Endothelial cell of umbilical vein (primary cell): ENCODE results near the gene PAAF1.

Source experiments
- EZH2 ChIP-seq: IDR thresholded peaks from 2 replicates; pipeline ENCODE4 v1.6.1; 2012; ENCODE audit warnings: borderline replicate concordance, low read depth, mild to moderate bottlenecking, moderate library complexity, low read length, inconsistent platforms; ENCODE audit not compliant: severe bottlenecking
- FOS ChIP-seq: IDR thresholded peaks from 2 replicates; pipeline ENCODE4 v1.6.1; 2011; ENCODE audit warnings: mild to moderate bottlenecking, low read length, moderate library complexity, borderline replicate concordance; ENCODE audit not compliant: insufficient read depth
- GATA2 ChIP-seq: IDR thresholded peaks from 2 replicates; pipeline ENCODE4 v1.7.0; 2011; ENCODE audit warnings: low read depth, mild to moderate bottlenecking, moderate library complexity, mixed read lengths, low read length; ENCODE audit not compliant: insufficient read length, insufficient read depth
- JUN ChIP-seq: IDR thresholded peaks from 2 replicates; pipeline ENCODE4 v1.6.1; 2011; ENCODE audit warnings: borderline replicate concordance, low read depth; ENCODE audit not compliant: insufficient read length, insufficient read depth
- MYC ChIP-seq: IDR thresholded peaks from one replicate; pipeline ENCODE4 v1.6.1; 2011; ENCODE audit warnings: mild to moderate bottlenecking, low read depth, low read length
- POLR2A ChIP-seq: IDR thresholded peaks from 2 replicates; pipeline ENCODE4 v1.6.1; 2012; ENCODE audit warnings: low read depth, mild to moderate bottlenecking, control low read depth, low read length
- POLR2AphosphoS5 ChIP-seq: IDR thresholded peaks from 2 replicates; pipeline ENCODE4 v1.6.1; 2012; ENCODE audit warnings: low read depth, mild to moderate bottlenecking, control low read depth, low read length, moderate library complexity; ENCODE audit not compliant: insufficient read depth
- TF ChIP-seq, protein P1 (sequence below), 2 donors: IDR thresholded peaks; 1 replicate in 1 of 2; 2 replicates in 1 of 2; pipeline ENCODE4 v1.5.1; 2011; ENCODE audit warnings: low read length in 2 of 2, mild to moderate bottlenecking in 2 of 2, moderate library complexity in 2 of 2, control low read depth in 1 of 2, inconsistent platforms in 1 of 2, low read depth in 1 of 2; ENCODE audit not compliant: insufficient read depth in 1 of 2; ENCODE audit errors: extremely low read depth in 1 of 2
- TF ChIP-seq, protein P2 (sequence below): IDR thresholded peaks from 2 replicates; pipeline ENCODE4 v1.6.1; 2011; ENCODE audit not compliant: insufficient read depth, insufficient read length

DNA sequence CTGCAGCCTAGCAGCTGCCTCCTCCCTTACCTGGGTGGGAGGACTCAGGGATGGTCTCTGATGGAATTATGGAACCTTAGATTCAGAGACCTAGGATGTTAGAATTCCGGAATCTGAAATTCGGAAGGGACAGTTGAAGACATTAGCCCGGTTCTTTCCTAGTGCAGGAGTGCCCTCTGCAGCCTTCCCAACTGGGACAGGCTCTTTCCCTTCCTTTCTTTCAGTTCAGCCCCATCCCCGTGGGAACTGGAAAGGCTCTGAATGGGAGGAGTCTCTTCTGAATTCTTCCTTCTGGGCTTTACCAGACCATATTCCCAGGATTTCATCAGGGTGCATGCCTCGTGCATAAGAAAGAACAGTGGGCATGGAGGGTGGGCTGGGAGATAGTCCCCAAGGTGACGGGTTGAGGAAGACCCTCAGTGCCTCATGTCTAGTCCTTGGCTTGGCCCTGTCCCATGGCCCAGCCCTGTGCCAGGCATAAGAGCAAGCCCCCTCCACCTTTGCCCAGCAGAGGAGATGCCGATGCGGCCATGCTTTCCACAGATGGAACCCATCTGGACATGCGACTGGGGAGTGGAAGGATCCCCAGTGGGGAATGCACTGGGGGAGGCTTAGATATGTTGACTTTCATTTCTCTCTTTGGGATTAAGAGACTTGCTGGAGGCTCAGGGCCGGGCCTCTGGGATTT lies 88.4 kb downstream of the PAAF1 start:
- TF ChIP-seq, protein P1, sequence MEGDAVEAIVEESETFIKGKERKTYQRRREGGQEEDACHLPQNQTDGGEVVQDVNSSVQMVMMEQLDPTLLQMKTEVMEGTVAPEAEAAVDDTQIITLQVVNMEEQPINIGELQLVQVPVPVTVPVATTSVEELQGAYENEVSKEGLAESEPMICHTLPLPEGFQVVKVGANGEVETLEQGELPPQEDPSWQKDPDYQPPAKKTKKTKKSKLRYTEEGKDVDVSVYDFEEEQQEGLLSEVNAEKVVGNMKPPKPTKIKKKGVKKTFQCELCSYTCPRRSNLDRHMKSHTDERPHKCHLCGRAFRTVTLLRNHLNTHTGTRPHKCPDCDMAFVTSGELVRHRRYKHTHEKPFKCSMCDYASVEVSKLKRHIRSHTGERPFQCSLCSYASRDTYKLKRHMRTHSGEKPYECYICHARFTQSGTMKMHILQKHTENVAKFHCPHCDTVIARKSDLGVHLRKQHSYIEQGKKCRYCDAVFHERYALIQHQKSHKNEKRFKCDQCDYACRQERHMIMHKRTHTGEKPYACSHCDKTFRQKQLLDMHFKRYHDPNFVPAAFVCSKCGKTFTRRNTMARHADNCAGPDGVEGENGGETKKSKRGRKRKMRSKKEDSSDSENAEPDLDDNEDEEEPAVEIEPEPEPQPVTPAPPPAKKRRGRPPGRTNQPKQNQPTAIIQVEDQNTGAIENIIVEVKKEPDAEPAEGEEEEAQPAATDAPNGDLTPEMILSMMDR (IDR thresholded peaks at IDR 0.05; ENCODE audit: extremely low read depth in 1 of 2, insufficient read depth in 1 of 2, low read depth in 1 of 2, low read length in 2 of 2): no peak
- no peak for TF ChIP-seq MYC
- TF ChIP-seq POLR2AphosphoS5: no peak
- TF ChIP-seq POLR2A: no peak
- TF ChIP-seq, protein P2, sequence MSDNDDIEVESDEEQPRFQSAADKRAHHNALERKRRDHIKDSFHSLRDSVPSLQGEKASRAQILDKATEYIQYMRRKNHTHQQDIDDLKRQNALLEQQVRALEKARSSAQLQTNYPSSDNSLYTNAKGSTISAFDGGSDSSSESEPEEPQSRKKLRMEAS: no peak
- no peak for TF ChIP-seq EZH2
- TF ChIP-seq FOS: no peak
- no peak for TF ChIP-seq JUN
- no peak for TF ChIP-seq GATA2
